ENCODE measurements around the gene MEIKIN.

The MEIKIN gene

GRCh38 chr5:131786900-131787692, 158.4 kb downstream of the MEIKIN start:
- Histone ChIP-seq H3K79me2 (ENCODE audit: control insufficient read depth, low read length) (peaks cover 90% of the 10 kb centered on the region), H3K9me2 (replicated peaks; ENCODE audit: control insufficient read depth, low read length) (no peaks in the 10 kb centered on the region), H3K4me1 (ENCODE audit: control insufficient read depth, low read length) (no peaks in the 10 kb centered on the region), H3K4me2 (ENCODE audit: low read length) (no peak overlapping the region), H3K4me3 (ENCODE audit: low read length) (no peak overlapping the region), H3F3A (ENCODE audit: control insufficient read depth, insufficient read depth) (peaks cover 3% of the 10 kb centered on the region; the same call in 1 of the 2 replicates), H3K27me3 (ENCODE audit: control insufficient read depth, low read length) (no peaks in the 10 kb centered on the region), H3K36me3 (ENCODE audit: control insufficient read depth, low read length) (no peaks in the 10 kb centered on the region), H3K27ac (ENCODE audit: low read depth, low read length) (no peak overlapping the region), H3K9me3 (ENCODE audit: control insufficient read depth, insufficient read depth, low read length) (no peaks in the 10 kb centered on the region), H4K20me1 (ENCODE audit: control insufficient read depth, insufficient read depth, low read depth, low read length) (no peaks in the 10 kb centered on the region)
- TF ChIP-seq EZH2phosphoT487 (IDR thresholded peaks at IDR 0.05; ENCODE audit: borderline replicate concordance, low read length) (no peak), CTCF (IDR thresholded peaks at IDR 0.05; ENCODE audit: low read depth, low read length, poor library complexity, severe bottlenecking) (no peak)

GRCh38 chr5:131786036-131786435, 159.4 kb downstream of the MEIKIN start:
- Histone ChIP-seq H3K4me3 (ENCODE audit: low read length) (no peak overlapping the region), H3K4me1 (ENCODE audit: control insufficient read depth, low read length) (no peaks in the 10 kb centered on the region), H3K27ac (ENCODE audit: low read depth, low read length) (no peak overlapping the region), H4K20me1 (ENCODE audit: control insufficient read depth, insufficient read depth, low read depth, low read length) (no peaks in the 10 kb centered on the region), H3K9me2 (replicated peaks; ENCODE audit: control insufficient read depth, low read length) (no peaks in the 10 kb centered on the region), H3K79me2 (ENCODE audit: control insufficient read depth, low read length) (peaks cover 90% of the 10 kb centered on the region), H3K27me3 (ENCODE audit: control insufficient read depth, low read length) (no peaks in the 10 kb centered on the region), H3K4me2 (ENCODE audit: low read length) (no peak overlapping the region), H3F3A (ENCODE audit: control insufficient read depth, insufficient read depth) (peaks cover 3% of the 10 kb centered on the region; the same call in 1 of the 2 replicates), H3K9me3 (ENCODE audit: control insufficient read depth, insufficient read depth, low read length) (no peaks in the 10 kb centered on the region), H3K36me3 (ENCODE audit: control insufficient read depth, low read length) (no peaks in the 10 kb centered on the region)
- TF ChIP-seq EZH2phosphoT487 (IDR thresholded peaks at IDR 0.05; ENCODE audit: borderline replicate concordance, low read length) (no peak), CTCF (IDR thresholded peaks at IDR 0.05; ENCODE audit: low read depth, low read length, poor library complexity, severe bottlenecking) (no peak)

- no peak overlapping the region for H3K27ac ChIP-seq (ENCODE audit: low read depth, low read length)
- no peak overlapping the region for H3K4me2 ChIP-seq (ENCODE audit: low read length)
- H3K79me2 ChIP-seq (ENCODE audit: control insufficient read depth, low read length), result peaks cover 87% of the 10 kb centered on the region
- no peaks in the 10 kb centered on the region for H4K20me1 ChIP-seq (ENCODE audit: control insufficient read depth, insufficient read depth, low read depth, low read length)
- no peaks in the 10 kb centered on the region for H3K36me3 ChIP-seq (ENCODE audit: control insufficient read depth, low read length)
- no peaks in the 10 kb centered on the region for H3K4me1 ChIP-seq (ENCODE audit: control insufficient read depth, low read length)
- no peaks in the 10 kb centered on the region for H3K9me2 ChIP-seq (replicated peaks; ENCODE audit: control insufficient read depth, low read length)
- no peaks in the 10 kb centered on the region for H3K27me3 ChIP-seq (ENCODE audit: control insufficient read depth, low read length)
- TF ChIP-seq EZH2phosphoT487 (IDR thresholded peaks at IDR 0.05; ENCODE audit: borderline replicate concordance, low read length), result no peak
- TF ChIP-seq CTCF (IDR thresholded peaks at IDR 0.05; ENCODE audit: low read depth, low read length, poor library complexity, severe bottlenecking), result no peak
- H3K9me3 ChIP-seq (ENCODE audit: control insufficient read depth, insufficient read depth, low read length), result no peaks in the 10 kb centered on the region
- peaks cover 3% of the 10 kb centered on the region; the same call in 1 of the 2 replicates for H3F3A ChIP-seq (ENCODE audit: control insufficient read depth, insufficient read depth)
- no peak overlapping the region for H3K4me3 ChIP-seq (ENCODE audit: low read length)
Observed at GRCh38 chr5:131783874-131784273, 161.6 kb downstream of the MEIKIN start.
